Heart right ventricle (tissue), 16 donors: ENCODE measurements around the gene LRRIQ4. TPM values are rescaled to one million over a fixed set of nuclear protein-coding genes. Genes with fewer than 3 reads are reported as not detected.

ENCODE experiments used
- ATAC-seq, 8 donors: fragments of 200-7000 bp; cut with Tn5 transposase; one replicate each; pipeline ENCODE4 v1.9.1; 2020; ENCODE audit warnings: mild to moderate bottlenecking in 8 of 8, moderate library complexity in 8 of 8, moderate number of reproducible peaks in 1 of 8
- DNase-seq, 2 donors: peaks; one replicate each; pipeline ENCODE4 v3.0.0-alpha.2; 2020
- H3K27ac ChIP-seq, 10 donors: fragments of 200-600 bp; sonication (generic) in 2 of 10; one replicate each; pipeline versions ENCODE4 v1.5.0 to v1.8.0; 2020 to 2022; ENCODE audit warnings: mild to moderate bottlenecking in 3 of 10
- H3K27me3 ChIP-seq, 7 donors: fragments of 200-600 bp; one replicate each; pipeline ENCODE4 v1.8.0; 2021 to 2022; ENCODE audit warnings: mild to moderate bottlenecking in 2 of 7
- H3K36me3 ChIP-seq, 9 donors: fragments of 200-600 bp; sonication (generic) in 1 of 9; one replicate each; pipeline versions ENCODE4 v1.5.0 to v1.8.0; 2020 to 2022; ENCODE audit warnings: mild to moderate bottlenecking in 2 of 9
- H3K4me1 ChIP-seq, 9 donors: fragments of 200-600 bp; sonication (generic) in 1 of 9; one replicate each; pipeline versions ENCODE4 v1.5.0 to v1.8.0; 2020 to 2022; ENCODE audit warnings: mild to moderate bottlenecking in 4 of 9
- H3K4me3 ChIP-seq, 10 donors: fragments of 200-600 bp; sonication (generic) in 2 of 10; one replicate each; pipeline versions ENCODE4 v1.5.0 to v1.8.0; 2020 to 2022; ENCODE audit warnings: mild to moderate bottlenecking in 7 of 10, moderate library complexity in 2 of 10
- H3K9me3 ChIP-seq, 11 donors: fragments of 200-600 bp in 10 of 11; sonication (generic) in 2 of 11; one replicate each; pipeline versions ENCODE4 v1.5.0 to v1.8.0; 2013 to 2022; ENCODE audit warnings: mild to moderate bottlenecking in 2 of 11, control low read depth in 1 of 11, moderate library complexity in 1 of 11
- CTCF ChIP-seq, 9 donors: fragments of 200-600 bp; sonication (generic) in 2 of 9; IDR thresholded peaks; one replicate each; pipeline versions ENCODE4 v1.5.0 to v1.8.0; 2021 to 2022; ENCODE audit warnings: antibody characterized with exemption in 9 of 9, mild to moderate bottlenecking in 5 of 9, moderate library complexity in 1 of 9
- WGBS, 2 donors: extraction: QIAGEN DNeasy Blood & Tissue Kit; methylation state at CpG; one replicate each; pipeline ENCODE4 v1.1.7; 2013; ENCODE audit warnings: inconsistent platforms in 1 of 2; 5-methylcytosine and 5-hydroxymethylcytosine counted together
- intact Hi-C, 10 donors: fragments of 100-400 bp; cut with DNase I; formaldehyde crosslinking; loops; one replicate each; pipeline versions ENCODE4 v1.11.1 to v1.14.2; 2022
- polyA plus RNA-seq, 2 donors: library from polyadenylated mRNA; stranded (reverse); fragments of 200-250 nt; gene quantifications; one replicate each; pipeline ENCODE4 v1.2.3, GENCODE V29; 2013
- total RNA-seq, 10 donors: library from RNA; stranded (reverse); fragmentation: NEBNext Ultra II Directional in 3 of 10; extraction: Animal tissue kit (Norgen Biotek cat#: 25700) in 3 of 10; gene quantifications; one replicate each; pipeline versions ENCODE4 v1.2.1 to v1.2.4, GENCODE V29; 2021 to 2023
- donor health status: Arrhythmogenic right ventricular cardiomyopathy.
- donor health status: ischemic (EF 13 %, LVEDD 7.1; RV severe dilation, severe dysfunction).
- donor health status: healthy with polysubstance abuse.
- donor health status: DM: no; HTN: yes; CAD: no.
- donor health status: DM: no; HTN: no; CAD: no.
- donor health status: ischemic (EF 25% LVEDD 6.9; RV normal size, moderate dysfunction).
- donor health status: ischemic (EF 25% LVEDD 5.7; RV mildly dilated, moderate dysfunction).
- donor health status: healthy.
- donor health status: DM: yes; HTN: yes; CAD: no.
- donor health status: Ischemic cardiomyopathy.
- donor health status: ischemic (EF 35%, LVEDD 5.7; RV mildly dilated, moderate dysfunction).
- donor health status: nonischemic (EF 11% LVEDD 7.7; RV severe dilation, severe dysfunction).
- donor health status: DM: yes; HTN: yes; CAD: no.
- donor health status: PGD.
- donor health status: ischemic (EF 29% LVEDD 5.4; RV normal size, mild dysfunction).
- donor health status: nonischemic (EF 23%, LVEDD 6.1; RV moderate dilation, normal function).

The LRRIQ4 gene
- total and polyA plus RNA-seq, 12 donors: 0.14 to 0.24 TPM; not detected in 10

GRCh38 chr3:169836942-169837275, 24.2 kb downstream of the LRRIQ4 start:
- WGBS, 2 donors: 81% methylated on average over 3 of the region's 3 CpGs
- no peak overlapping the region for H3K27ac ChIP-seq
- peaks cover 0 to under 1% (median 0%) of the 10 kb centered on the region in 7 donors for H3K27me3 ChIP-seq
- intact Hi-C loops: no loop called here
- ATAC-seq: peak in 1 of 8 donors; percentile 15
- H3K36me3 ChIP-seq: no peaks in the 10 kb centered on the region
- H3K4me3 ChIP-seq: no peak overlapping the region
- H3K9me3 ChIP-seq: no peaks in the 10 kb centered on the region
- DNase-seq: no peak
- H3K4me1 ChIP-seq: no peaks in the 10 kb centered on the region
- no peak for TF ChIP-seq CTCF (IDR thresholded peaks at IDR 0.05)

GRCh38 chr3:169838511-169839030, 25.9 kb downstream of the LRRIQ4 start:
- intact Hi-C loops: no loop called here
- WGBS, 2 donors: 90 to 97% methylated on average over 1 of the region's 1 CpG

DNA sequence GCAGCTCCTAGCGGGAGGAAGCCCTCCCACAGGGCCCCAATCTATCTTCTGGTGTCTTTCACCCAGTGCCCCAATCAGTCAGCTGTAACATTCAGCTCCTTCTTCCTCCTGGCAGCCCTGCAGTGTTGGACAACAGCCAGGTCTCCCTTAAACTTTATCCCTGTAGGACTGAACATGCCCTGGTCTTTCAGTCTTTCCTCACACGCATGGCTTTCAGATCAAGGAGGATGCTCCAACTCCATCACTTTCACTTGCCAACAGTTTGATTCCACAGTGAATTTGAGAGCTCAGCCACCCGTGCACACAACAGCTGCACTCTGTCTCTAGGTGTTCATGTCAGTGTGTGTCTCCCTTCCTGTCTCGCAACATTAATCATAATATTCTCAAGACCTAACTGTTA, 28.5 kb downstream of the LRRIQ4 start:
- H3K4me3 ChIP-seq: no peak overlapping the region
- WGBS, 2 donors: 46 to 52% methylated on average over 4 of the region's 4 CpGs
- peaks cover 0 to 3% (median 0%) of the 10 kb centered on the region in 7 donors for H3K27me3 ChIP-seq
- no peak overlapping the region for H3K27ac ChIP-seq
- intact Hi-C loops: no loop called here
- H3K9me3 ChIP-seq: peaks cover 0 to 9% (median 0%) of the 10 kb centered on the region in 11 donors
- H3K36me3 ChIP-seq: no peaks in the 10 kb centered on the region
- no peaks in the 10 kb centered on the region for H3K4me1 ChIP-seq
- ATAC-seq (no peak), DNase-seq (no peak)
- TF ChIP-seq CTCF (IDR thresholded peaks at IDR 0.05): no peak

More at GRCh38 chr3:169838511-169839030, 25.9 kb downstream of the LRRIQ4 start:
- H3K27ac ChIP-seq: no peak overlapping the region
- no peaks in the 10 kb centered on the region for H3K36me3 ChIP-seq
- DNase-seq (no peak), ATAC-seq (no peak)
- H3K4me1 ChIP-seq: no peaks in the 10 kb centered on the region
- H3K4me3 ChIP-seq: no peak overlapping the region
- H3K9me3 ChIP-seq: peaks cover 0 to 5% (median 0%) of the 10 kb centered on the region in 11 donors
- H3K27me3 ChIP-seq: no peaks in the 10 kb centered on the region
- TF ChIP-seq CTCF (IDR thresholded peaks at IDR 0.05): no peak

- intact Hi-C loops: no loop called here
- ATAC-seq: no peak
- no peaks in the 10 kb centered on the region for H3K36me3 ChIP-seq
- H3K27me3 ChIP-seq: peaks cover 0 to 7% (median 0%) of the 10 kb centered on the region in 7 donors
- no peak for TF ChIP-seq CTCF (IDR thresholded peaks at IDR 0.05)
- no peak overlapping the region for H3K27ac ChIP-seq
- 60% methylated on average over 3 of the region's 3 CpGs for WGBS, 2 donors
- H3K4me3 ChIP-seq: no peak overlapping the region
- DNase-seq: no peak
- peaks cover 0 to 9% (median 0%) of the 10 kb centered on the region in 11 donors for H3K9me3 ChIP-seq
- H3K4me1 ChIP-seq: peaks cover 0 to 4% (median 0%) of the 10 kb centered on the region in 9 donors
These were observed 30.3 kb downstream of the LRRIQ4 start for GRCh38 chr3:169842960-169843359.
